ENCODE data around the gene KIF5A.

GRCh38 chr12:57614178-57614947 lies 64.5 kb downstream of the KIF5A start:
- TF ChIP-seq CTCF (IDR thresholded peaks at IDR 0.05; ENCODE audit: low read depth, low read length, poor library complexity, severe bottlenecking) (no peak), EZH2phosphoT487 (IDR thresholded peaks at IDR 0.05; ENCODE audit: borderline replicate concordance, low read length) (no peak; the same call in 1 of the 2 replicates)
